Gastroesophageal sphincter (tissue), 3 donors: ENCODE measurements around the gene DCXR.

Experiments used
- CTCF ChIP-seq, 4 experiments: fragments of 200-600 bp in 2 of 4; fragments of 450-650 bp in 2 of 4; sonication (generic) in 1 of 4; IDR thresholded peaks; one replicate each; pipeline ENCODE4 v1.5.1; 2017 to 2019; ENCODE audit warnings: antibody characterized with exemption in 4 of 4, mild to moderate bottlenecking in 2 of 4, moderate library complexity in 2 of 4
- EP300 ChIP-seq: sonication (generic); formaldehyde crosslinking; IDR thresholded peaks from one replicate; pipeline ENCODE4 v1.6.1; 2017; ENCODE audit warnings: antibody characterized with exemption, mild to moderate bottlenecking
- POLR2A ChIP-seq, 2 donors: fragments of 450-650 bp; IDR thresholded peaks; one replicate each; pipeline ENCODE4 v1.6.1; 2017; ENCODE audit warnings: antibody characterized with exemption in 2 of 2, mild to moderate bottlenecking in 2 of 2, moderate library complexity in 1 of 2
- POLR2AphosphoS5 ChIP-seq: sonication (generic); formaldehyde crosslinking; IDR thresholded peaks from one replicate; pipeline ENCODE4 v1.6.1; 2017; ENCODE audit warnings: antibody characterized with exemption

DNA sequence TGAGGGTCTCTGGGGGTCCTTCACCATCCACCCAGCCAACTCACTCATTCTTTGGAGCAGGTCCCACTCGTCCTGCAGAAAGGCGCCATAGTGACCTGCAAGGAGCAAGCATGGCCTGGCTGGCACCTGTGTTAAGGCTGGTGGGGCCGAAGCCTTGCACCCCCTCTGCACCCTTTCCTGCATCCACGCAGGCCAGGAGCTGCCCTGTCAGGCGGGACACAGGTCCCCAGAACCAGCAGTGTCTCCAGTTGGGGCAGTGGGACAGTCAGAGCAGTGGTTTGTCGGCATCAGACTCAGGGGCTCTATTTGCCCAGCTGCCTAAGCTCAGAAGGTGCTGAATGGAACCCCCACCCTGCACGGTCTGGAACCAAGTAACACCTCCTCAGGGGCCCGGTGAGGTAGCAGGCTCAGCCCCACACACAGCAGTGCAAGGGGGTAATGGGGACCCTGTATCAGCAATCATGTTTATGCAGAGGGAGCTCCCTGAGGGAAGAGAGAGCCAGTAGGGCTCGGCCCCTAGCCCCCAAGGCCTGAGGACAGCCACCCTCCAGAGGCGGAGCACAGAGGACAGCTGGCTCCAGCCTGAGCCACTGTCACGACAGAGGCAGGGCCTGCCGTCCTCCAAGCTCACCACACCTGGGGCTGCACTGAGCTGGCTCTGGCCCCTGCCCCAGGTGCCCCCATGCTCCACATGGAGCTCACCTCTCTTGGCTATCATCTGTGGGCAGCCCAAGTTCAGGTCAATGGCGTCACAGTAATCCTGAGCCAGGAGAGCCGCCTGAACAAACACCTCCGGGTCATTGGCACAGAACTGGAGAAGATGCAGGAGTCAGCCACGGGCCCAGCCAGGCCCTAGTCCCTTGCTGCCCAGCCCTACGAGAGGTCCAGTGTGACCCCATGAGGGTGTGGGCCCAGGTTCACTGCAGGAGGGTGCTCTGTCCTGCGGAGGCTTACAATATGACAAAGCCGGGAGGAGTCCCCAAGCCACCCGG is 26.2 kb upstream of the DCXR start:
- no peak for TF ChIP-seq CTCF (IDR thresholded peaks at IDR 0.05)
- no peak for TF ChIP-seq POLR2AphosphoS5
- no peak for TF ChIP-seq EP300
- TF ChIP-seq POLR2A (IDR thresholded peaks at IDR 0.05), result no peak
